ENCODE data around the gene DNAH17. TPM values are rescaled to one million over a fixed set of nuclear protein-coding genes. Genes with fewer than 3 reads are reported as not detected.

DNAH17 gene
- polyA plus RNA-seq = 1.0 TPM in 1 of 2 replicates, not detected in the other

GRCh38 chr17:78577296-78577695 lies at the start of gene DNAH17:
Gene DNAH17, minus strand, starts transcription at chr17:78577396. Its CDS starts 2,339 bp downstream, at chr17:78575057.

GRCh38 chr17:78378225-78379130 lies 198.7 kb downstream of the DNAH17 start, which contains the start of gene PGS1:
Gene PGS1, plus strand, starts transcription at chr17:78378649. Its CDS starts 17 bp downstream, at chr17:78378666.

Other genes starting within 250 kb of the DNAH17 start
- gene SOCS3, start 217.3 kb downstream of the DNAH17 start, polyA plus RNA-seq = not detected in 2 replicates
- 8.0 TPM in 2 replicates for gene PGS1, start 198.7 kb downstream of the DNAH17 start, polyA plus RNA-seq
- gene CYTH1, start 204.9 kb upstream of the DNAH17 start, polyA plus RNA-seq = 4.4 and 7.8 TPM in 2 replicates